PC-3 (cell line): ENCODE data around the gene TSPO. TPM values are rescaled to one million over a fixed set of nuclear protein-coding genes. Genes with fewer than 3 reads are reported as not detected.

Experiments
- ATAC-seq: fragments of 200-7000 bp; cut with Tn5 transposase; 2 replicates; pipeline ENCODE4 v1.9.1; 2020; ENCODE audit warnings: mild to moderate bottlenecking, moderate library complexity
- BruUV-seq: library from RNA; stranded (reverse); fragments of 400-500 nt; replicated peaks from 2 replicates; lab custom pipeline; 2021; lab: Mats Ljungman, UMichigan
- CTCF ChIA-PET: fragments of 300-600 bp; sonication (Branson Sonifier 250); formaldehyde crosslinking; loops from one replicate; lab custom pipeline; 2022; ENCODE audit warnings: antibody characterized with exemption; lab: Charles Lee
- POLR2A ChIA-PET: fragments of 300-600 bp; sonication (Branson Sonifier 250); formaldehyde crosslinking; loops from one replicate; lab custom pipeline; 2022; ENCODE audit warnings: antibody characterized with exemption; ENCODE audit not compliant: unreplicated experiment; lab: Charles Lee
- DNase-seq: peaks from one replicate; pipeline ENCODE4 v3.0.0-alpha.2; 2015
- H2AFZ ChIP-seq: fragments of 300-600 bp; sonication (generic); 2 replicates; pipeline ENCODE4 v1.6.0; 2016; ENCODE audit warnings: antibody characterized with exemption, low read length
- H3F3A ChIP-seq: fragments of 300-600 bp; sonication (generic); one replicate; pipeline ENCODE4 v1.6.0; 2017; ENCODE audit warnings: antibody characterized with exemption, low read length, control low read depth, mild to moderate bottlenecking; ENCODE audit not compliant: unreplicated experiment
- H3K27ac ChIP-seq: fragments of 300-600 bp; sonication (generic); 2 replicates; pipeline ENCODE4 v1.5.1; 2016; ENCODE audit warnings: mild to moderate bottlenecking, low read length
- H3K27me3 ChIP-seq: fragments of 300-600 bp; sonication (generic); 2 replicates; pipeline ENCODE4 v1.6.1; 2016; ENCODE audit warnings: low read length, mixed read lengths
- H3K36me3 ChIP-seq: fragments of 300-600 bp; sonication (generic); 2 replicates; pipeline ENCODE4 v1.6.1; 2016; ENCODE audit warnings: low read depth, mixed run types, low read length, mixed read lengths
- H3K4me1 ChIP-seq: fragments of 300-600 bp; sonication (generic); 2 replicates; pipeline ENCODE4 v1.5.1; 2016; ENCODE audit warnings: low read length; ENCODE audit not compliant: insufficient read depth
- H3K4me2 ChIP-seq: fragments of 300-600 bp; sonication (generic); 2 replicates; pipeline ENCODE4 v1.6.0; 2016; ENCODE audit warnings: low read length
- H3K4me3 ChIP-seq: fragments of 300-600 bp; sonication (generic); 2 replicates; pipeline ENCODE4 v1.5.1; 2016; ENCODE audit warnings: mild to moderate bottlenecking, low read length, mixed read lengths
- H3K79me2 ChIP-seq: fragments of 300-600 bp; sonication (generic); 2 replicates; pipeline ENCODE4 v1.6.1; 2017; ENCODE audit warnings: low read length, mixed read lengths
- H3K9ac ChIP-seq: fragments of 300-600 bp; sonication (generic); 2 replicates; pipeline ENCODE4 v1.6.0; 2016; ENCODE audit warnings: mild to moderate bottlenecking, low read length
- H3K9me2 ChIP-seq: fragments of 300-600 bp; sonication (generic); replicated peaks from 2 replicates; pipeline ENCODE4 v1.6.1; 2016; ENCODE audit warnings: mixed run types, low read length, mixed read lengths
- H3K9me3 ChIP-seq: fragments of 300-600 bp; sonication (generic); 2 replicates; pipeline ENCODE4 v1.6.1; 2016; ENCODE audit warnings: low read length, mixed read lengths
- H4K20me1 ChIP-seq: fragments of 300-600 bp; sonication (generic); 2 replicates; pipeline ENCODE4 v1.6.1; 2016; ENCODE audit warnings: low read length, mixed read lengths
- EZH2 ChIP-seq: fragments of 300-600 bp; sonication (generic); IDR thresholded peaks from one replicate; pipeline ENCODE4 v1.6.1; 2017; ENCODE audit warnings: antibody characterized with exemption, mild to moderate bottlenecking, low read length; ENCODE audit not compliant: unreplicated experiment
- EZH2phosphoT487 ChIP-seq: fragments of 300-600 bp; sonication (generic); IDR thresholded peaks from 2 replicates; pipeline ENCODE4 v1.6.1; 2018; ENCODE audit warnings: mild to moderate bottlenecking, antibody characterized with exemption, low read length, borderline replicate concordance
- intact Hi-C: fragments of 100-400 bp; cut with micrococcal nuclease; formaldehyde crosslinking; loops from 2 replicates; pipeline ENCODE4 v1.9.0; 2023
- total RNA-seq: library from RNA; depleted of rRNA; stranded (reverse); fragments of >200 nt; gene quantifications from 2 replicates; pipeline ENCODE4 v1.2.3, GENCODE V29; 2014
- TF ChIP-seq, protein P1 (sequence below): fragments of 300-600 bp; sonication (generic); conservative IDR thresholded peaks from 2 replicates; pipeline ENCODE4 v1.5.1; 2017; ENCODE audit warnings: antibody characterized with exemption, low read depth, mild to moderate bottlenecking, low read length

Gene TSPO
- total RNA-seq, 1 experiment from 2014 or later: 349 TPM

DNA sequence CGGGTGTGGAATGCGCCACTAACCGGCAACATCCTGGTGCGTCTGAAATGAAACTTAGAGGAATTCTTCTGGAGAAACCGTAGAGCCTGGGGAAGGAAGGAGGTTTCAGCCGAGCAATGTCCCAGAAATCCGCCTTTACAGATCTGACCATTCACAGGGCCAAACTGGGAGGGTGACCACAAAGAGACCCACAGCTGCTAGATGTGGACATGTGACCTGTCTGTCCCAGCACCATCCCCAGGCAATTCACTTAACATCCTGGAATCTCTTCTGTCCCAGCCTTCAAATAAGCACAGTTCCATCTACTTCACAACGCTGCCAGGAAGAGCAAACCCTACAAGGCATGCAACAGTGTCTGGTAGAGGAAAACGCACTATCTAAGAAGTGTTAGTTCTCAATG is 18.0 kb upstream of the TSPO start:
- no peak for ATAC-seq
- Histone ChIP-seq H3K27me3 (no peaks in the 10 kb centered on the region), H4K20me1 (no peaks in the 10 kb centered on the region), H2AFZ (no peak overlapping the region), H3K9me2 (no peaks in the 10 kb centered on the region), H3K4me3 (no peak overlapping the region), H3K4me2 (no peak overlapping the region), H3K9ac (no peak overlapping the region), H3K4me1 (peaks cover 13% of the 10 kb centered on the region), H3K36me3 (peaks cover 8% of the 10 kb centered on the region), H3F3A (no peaks in the 10 kb centered on the region), H3K79me2 (peaks cover 5% of the 10 kb centered on the region), H3K9me3 (no peaks in the 10 kb centered on the region), H3K27ac (no peak overlapping the region)
- ChIA-PET POLR2A (no interaction called here), CTCF (no interaction called here)
- BruUV-seq: no TSS peak
- intact Hi-C loops: no loop called here
- no peak for DNase-seq
- no peak for TF ChIP-seq EZH2phosphoT487
- TF ChIP-seq, protein P1, sequence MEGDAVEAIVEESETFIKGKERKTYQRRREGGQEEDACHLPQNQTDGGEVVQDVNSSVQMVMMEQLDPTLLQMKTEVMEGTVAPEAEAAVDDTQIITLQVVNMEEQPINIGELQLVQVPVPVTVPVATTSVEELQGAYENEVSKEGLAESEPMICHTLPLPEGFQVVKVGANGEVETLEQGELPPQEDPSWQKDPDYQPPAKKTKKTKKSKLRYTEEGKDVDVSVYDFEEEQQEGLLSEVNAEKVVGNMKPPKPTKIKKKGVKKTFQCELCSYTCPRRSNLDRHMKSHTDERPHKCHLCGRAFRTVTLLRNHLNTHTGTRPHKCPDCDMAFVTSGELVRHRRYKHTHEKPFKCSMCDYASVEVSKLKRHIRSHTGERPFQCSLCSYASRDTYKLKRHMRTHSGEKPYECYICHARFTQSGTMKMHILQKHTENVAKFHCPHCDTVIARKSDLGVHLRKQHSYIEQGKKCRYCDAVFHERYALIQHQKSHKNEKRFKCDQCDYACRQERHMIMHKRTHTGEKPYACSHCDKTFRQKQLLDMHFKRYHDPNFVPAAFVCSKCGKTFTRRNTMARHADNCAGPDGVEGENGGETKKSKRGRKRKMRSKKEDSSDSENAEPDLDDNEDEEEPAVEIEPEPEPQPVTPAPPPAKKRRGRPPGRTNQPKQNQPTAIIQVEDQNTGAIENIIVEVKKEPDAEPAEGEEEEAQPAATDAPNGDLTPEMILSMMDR: no peak
- no peak for TF ChIP-seq EZH2

DNA sequence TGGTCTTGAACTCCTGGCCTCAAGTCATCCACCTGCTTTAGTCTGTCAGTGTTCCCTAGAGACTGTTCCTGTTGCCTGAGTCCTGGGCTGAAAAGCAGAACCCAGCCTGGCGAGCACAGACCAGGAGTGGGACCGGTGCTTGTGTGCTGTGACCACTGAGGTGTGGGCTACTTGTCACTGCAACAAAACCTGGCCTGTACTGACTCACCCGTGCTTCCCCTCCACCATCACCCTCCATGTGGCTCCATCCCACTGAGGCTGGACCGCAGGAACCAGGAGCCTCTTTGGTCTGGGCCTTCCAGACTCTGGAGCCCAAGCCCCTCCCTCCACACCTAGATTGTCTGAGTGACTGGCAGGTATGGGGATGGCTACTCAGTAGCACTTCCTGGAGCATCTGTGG is 16.8 kb upstream of the TSPO start:
- Histone ChIP-seq H3K9me3 (no peaks in the 10 kb centered on the region), H3K4me1 (peaks cover 1% of the 10 kb centered on the region), H3F3A (no peaks in the 10 kb centered on the region), H2AFZ (no peak overlapping the region), H4K20me1 (no peaks in the 10 kb centered on the region), H3K36me3 (peaks cover 8% of the 10 kb centered on the region), H3K27me3 (no peaks in the 10 kb centered on the region), H3K9ac (no peak overlapping the region), H3K27ac (no peak overlapping the region), H3K79me2 (0 out of 2 replicates have a peak, but pooled peaks cover 3% of the 10 kb centered on the region), H3K4me3 (no peak overlapping the region), H3K4me2 (no peak overlapping the region), H3K9me2 (no peaks in the 10 kb centered on the region)
- DNase-seq: no peak
- ChIA-PET POLR2A (no interaction called here), CTCF (no interaction called here)
- no peak for TF ChIP-seq EZH2
- TF ChIP-seq, protein P1: no peak
- no peak for TF ChIP-seq EZH2phosphoT487
- no TSS peak for BruUV-seq
- ATAC-seq: no peak
- intact Hi-C loops: no loop called here

DNA sequence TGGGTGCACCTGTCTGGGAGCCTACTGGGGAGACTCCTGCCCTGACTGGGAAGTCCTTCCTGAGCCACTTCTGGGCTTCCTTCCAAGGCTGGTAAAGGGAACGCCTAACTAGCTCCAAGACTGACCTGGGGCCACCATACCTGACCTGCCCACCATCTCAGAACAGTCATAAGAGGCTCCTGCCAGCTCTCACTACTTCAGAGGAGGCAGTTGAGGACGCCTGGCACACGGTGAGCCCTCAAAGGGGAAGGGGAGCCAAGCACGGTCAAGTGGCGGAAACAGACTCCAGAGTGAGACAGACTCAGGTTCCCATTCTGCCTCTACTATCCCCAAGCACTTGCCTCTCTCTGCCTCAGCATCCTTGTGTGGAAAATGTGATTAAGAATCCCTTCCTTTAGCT is 15.8 kb upstream of the TSPO start:
- H4K20me1 ChIP-seq: no peaks in the 10 kb centered on the region
- H2AFZ ChIP-seq: no peak overlapping the region
- no TSS peak for BruUV-seq
- TF ChIP-seq EZH2phosphoT487 (no peak), EZH2 (no peak)
- TF ChIP-seq, protein P1: no peak
- H3K9ac ChIP-seq: no peak overlapping the region
- H3K9me3 ChIP-seq: no peaks in the 10 kb centered on the region
- peaks cover 10% of the 10 kb centered on the region for H3K79me2 ChIP-seq
- H3K9me2 ChIP-seq: no peaks in the 10 kb centered on the region
- no peaks in the 10 kb centered on the region for H3K4me1 ChIP-seq
- no peaks in the 10 kb centered on the region for H3K27me3 ChIP-seq
- POLR2A ChIA-PET: no interaction called here
- no peak overlapping the region for H3K27ac ChIP-seq
- DNase-seq (no peak), ATAC-seq (no peak)
- peaks cover 14% of the 10 kb centered on the region for H3K36me3 ChIP-seq
- no peak overlapping the region for H3K4me2 ChIP-seq
- H3K4me3 ChIP-seq: no peak overlapping the region
- intact Hi-C loops: no loop called here
- H3F3A ChIP-seq: no peaks in the 10 kb centered on the region
- CTCF ChIA-PET: no interaction called here
